Neural cell (in vitro differentiated cells): ENCODE data around the gene GLRX. TPM values are rescaled to one million over a fixed set of nuclear protein-coding genes. Genes with fewer than 3 reads are reported as not detected.
"Not testable (repeated sequence)": the region's sequence is repeated elsewhere in the genome, so short reads cannot be mapped to it uniquely, and the experiment has no call there.

ENCODE experiments used
- H2AFZ ChIP-seq: fragments of 200-600, 300-800 bp; sonication (generic), shearing (Covaris generic); 2 replicates; pipeline ENCODE4 v1.6.0; 2014; ENCODE audit warnings: low read depth, mild to moderate bottlenecking, antibody characterized with exemption, low read length, moderate library complexity
- H3F3A ChIP-seq: fragments of 200-600 bp; shearing (Covaris generic); 2 replicates; pipeline ENCODE4 v1.6.1; 2016; ENCODE audit warnings: mild to moderate bottlenecking, moderate library complexity, mixed read lengths, antibody characterized with exemption, low read length; ENCODE audit not compliant: insufficient read depth, poor library complexity, severe bottlenecking
- H3K27ac ChIP-seq: fragments of 200-600, 300-800 bp; sonication (generic), shearing (Covaris generic); 2 replicates; pipeline ENCODE4 v1.5.1; 2014; ENCODE audit warnings: mild to moderate bottlenecking, low read length, moderate library complexity
- H3K27me3 ChIP-seq: fragments of 300-800, 200-600 bp; sonication (generic), shearing (Covaris generic); 2 replicates; pipeline ENCODE4 v1.6.0; 2014; ENCODE audit warnings: mild to moderate bottlenecking, low read depth, low read length, moderate library complexity; ENCODE audit not compliant: insufficient read depth
- H3K36me3 ChIP-seq: fragments of 300-800, 200-600 bp; sonication (generic), shearing (Covaris generic); 2 replicates; pipeline ENCODE4 v1.5.1; 2014; ENCODE audit warnings: mild to moderate bottlenecking, antibody characterized with exemption, low read length, moderate library complexity; ENCODE audit not compliant: insufficient read depth
- H3K4me2 ChIP-seq: fragments of 300-800, 200-600 bp; sonication (generic), shearing (Covaris generic); 2 replicates; pipeline ENCODE4 v1.6.0; 2014; ENCODE audit warnings: mild to moderate bottlenecking, low read length
- H3K4me3 ChIP-seq: fragments of 300-800, 200-600 bp; sonication (generic), shearing (Covaris generic); 2 replicates; pipeline ENCODE4 v1.5.1; 2014; ENCODE audit warnings: mild to moderate bottlenecking, low read length, moderate library complexity
- H3K79me2 ChIP-seq: fragments of 200-600 bp; shearing (Covaris generic); replicated peaks from 2 replicates; pipeline ENCODE4 v1.6.0; 2014; ENCODE audit warnings: mild to moderate bottlenecking, low read length, moderate library complexity; ENCODE audit not compliant: insufficient read depth
- H3K9ac ChIP-seq: fragments of 300-800, 200-600 bp; sonication (generic), shearing (Covaris generic); 2 replicates; pipeline ENCODE4 v1.6.1; 2016; ENCODE audit warnings: mild to moderate bottlenecking, low read length, mixed read lengths
- H3K9me2 ChIP-seq: fragments of 200-600 bp; shearing (Covaris generic); 2 replicates; pipeline ENCODE4 v1.6.1; 2016; ENCODE audit warnings: mild to moderate bottlenecking, low read length, mixed read lengths; ENCODE audit not compliant: insufficient read depth
- H3K9me3 ChIP-seq: fragments of 200-600, 300-800 bp; sonication (generic), shearing (Covaris generic); 2 replicates; pipeline ENCODE4 v1.6.1; 2016; ENCODE audit warnings: mild to moderate bottlenecking, mixed run types, low read length, moderate library complexity, mixed read lengths
- H4K20me1 ChIP-seq: fragments of 200-600 bp; shearing (Covaris generic); 2 replicates; pipeline ENCODE4 v1.6.1; 2016; ENCODE audit warnings: mild to moderate bottlenecking, mixed run types; ENCODE audit not compliant: insufficient read depth
- EP300 ChIP-seq: fragments of 450-650 bp; conservative IDR thresholded peaks from 2 replicates; pipeline ENCODE4 v1.6.1; 2014; ENCODE audit warnings: antibody characterized with exemption, mild to moderate bottlenecking, moderate library complexity; ENCODE audit not compliant: poor library complexity, severe bottlenecking
- EZH2 ChIP-seq: fragments of 200-600, 300-800 bp; shearing (Covaris generic), sonication (generic); IDR thresholded peaks from 2 replicates; pipeline ENCODE4 v1.6.1; 2014; ENCODE audit warnings: antibody characterized with exemption, low read length, borderline replicate concordance, mild to moderate bottlenecking; ENCODE audit not compliant: insufficient read depth, poor library complexity, severe bottlenecking
- MXI1 ChIP-seq: fragments of 450-650 bp; conservative IDR thresholded peaks from 2 replicates; pipeline ENCODE4 v1.6.1; 2014; ENCODE audit warnings: antibody characterized with exemption, mild to moderate bottlenecking; ENCODE audit not compliant: poor library complexity, severe bottlenecking
- POLR2AphosphoS5 ChIP-seq: IDR thresholded peaks from 2 replicates; pipeline ENCODE4 v1.6.1; 2012
- RAD21 ChIP-seq: fragments of 450-650 bp; conservative IDR thresholded peaks from 2 replicates; pipeline ENCODE4 v1.6.1; 2014; ENCODE audit warnings: antibody characterized with exemption, mild to moderate bottlenecking, moderate library complexity
- SMC3 ChIP-seq: fragments of 450-650 bp; conservative IDR thresholded peaks from 2 replicates; pipeline ENCODE4 v1.6.1; 2014; ENCODE audit warnings: antibody characterized with exemption, mild to moderate bottlenecking, moderate library complexity; ENCODE audit not compliant: poor library complexity
- TAF1 ChIP-seq: IDR thresholded peaks from 2 replicates; pipeline ENCODE4 v1.6.1; 2012; ENCODE audit warnings: low read depth
- polyA plus RNA-seq: library from polyadenylated mRNA; depleted of rRNA; stranded (reverse); fragments of >200 nt; gene quantifications from 2 replicates; pipeline ENCODE4 v1.2.3, GENCODE V29; 2014
- TF ChIP-seq, protein P1 (sequence below): fragments of 450-650 bp; IDR thresholded peaks from 2 replicates; pipeline ENCODE4 v1.5.1; 2014; ENCODE audit warnings: antibody characterized with exemption, mild to moderate bottlenecking, moderate library complexity; ENCODE audit not compliant: poor library complexity, severe bottlenecking
- TF ChIP-seq, protein P2 (sequence below): IDR thresholded peaks from 2 replicates; pipeline ENCODE4 v1.6.1; 2012; ENCODE audit warnings: borderline replicate concordance

The GLRX gene
- polyA plus RNA-seq, 1 donor from 2014 or later, result 54.0 TPM

DNA sequence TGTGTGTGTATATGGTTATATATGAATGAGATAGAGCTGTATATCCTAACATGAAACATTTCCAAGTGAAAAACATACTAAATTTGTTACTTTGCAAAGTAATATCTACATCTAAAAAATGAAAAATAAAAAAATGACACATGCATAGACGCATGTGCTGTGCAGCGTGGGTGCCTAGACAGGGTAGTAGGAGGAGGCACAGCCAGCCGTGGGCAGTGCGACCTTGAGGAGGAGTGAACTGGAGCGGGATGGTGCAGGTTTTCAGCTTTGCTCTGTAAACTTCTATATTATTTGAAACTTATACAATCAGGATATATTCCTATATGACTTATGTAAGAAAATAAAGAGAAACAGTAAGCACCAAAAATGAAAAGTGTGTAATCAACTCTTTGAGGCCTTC is 15.0 kb upstream of the GLRX start:
- no peaks in the 10 kb centered on the region for H3K9me3 ChIP-seq
- H4K20me1 ChIP-seq, result no peaks in the 10 kb centered on the region
- H2AFZ ChIP-seq, result no peak overlapping the region
- TF ChIP-seq TAF1, result no peak
- TF ChIP-seq RAD21, result no peak
- TF ChIP-seq, protein P1, sequence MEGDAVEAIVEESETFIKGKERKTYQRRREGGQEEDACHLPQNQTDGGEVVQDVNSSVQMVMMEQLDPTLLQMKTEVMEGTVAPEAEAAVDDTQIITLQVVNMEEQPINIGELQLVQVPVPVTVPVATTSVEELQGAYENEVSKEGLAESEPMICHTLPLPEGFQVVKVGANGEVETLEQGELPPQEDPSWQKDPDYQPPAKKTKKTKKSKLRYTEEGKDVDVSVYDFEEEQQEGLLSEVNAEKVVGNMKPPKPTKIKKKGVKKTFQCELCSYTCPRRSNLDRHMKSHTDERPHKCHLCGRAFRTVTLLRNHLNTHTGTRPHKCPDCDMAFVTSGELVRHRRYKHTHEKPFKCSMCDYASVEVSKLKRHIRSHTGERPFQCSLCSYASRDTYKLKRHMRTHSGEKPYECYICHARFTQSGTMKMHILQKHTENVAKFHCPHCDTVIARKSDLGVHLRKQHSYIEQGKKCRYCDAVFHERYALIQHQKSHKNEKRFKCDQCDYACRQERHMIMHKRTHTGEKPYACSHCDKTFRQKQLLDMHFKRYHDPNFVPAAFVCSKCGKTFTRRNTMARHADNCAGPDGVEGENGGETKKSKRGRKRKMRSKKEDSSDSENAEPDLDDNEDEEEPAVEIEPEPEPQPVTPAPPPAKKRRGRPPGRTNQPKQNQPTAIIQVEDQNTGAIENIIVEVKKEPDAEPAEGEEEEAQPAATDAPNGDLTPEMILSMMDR, result no peak
- TF ChIP-seq EP300, result no peak
- TF ChIP-seq EZH2, result no peak
- TF ChIP-seq POLR2AphosphoS5, result no peak
- TF ChIP-seq MXI1, result no peak
- TF ChIP-seq, protein P2, sequence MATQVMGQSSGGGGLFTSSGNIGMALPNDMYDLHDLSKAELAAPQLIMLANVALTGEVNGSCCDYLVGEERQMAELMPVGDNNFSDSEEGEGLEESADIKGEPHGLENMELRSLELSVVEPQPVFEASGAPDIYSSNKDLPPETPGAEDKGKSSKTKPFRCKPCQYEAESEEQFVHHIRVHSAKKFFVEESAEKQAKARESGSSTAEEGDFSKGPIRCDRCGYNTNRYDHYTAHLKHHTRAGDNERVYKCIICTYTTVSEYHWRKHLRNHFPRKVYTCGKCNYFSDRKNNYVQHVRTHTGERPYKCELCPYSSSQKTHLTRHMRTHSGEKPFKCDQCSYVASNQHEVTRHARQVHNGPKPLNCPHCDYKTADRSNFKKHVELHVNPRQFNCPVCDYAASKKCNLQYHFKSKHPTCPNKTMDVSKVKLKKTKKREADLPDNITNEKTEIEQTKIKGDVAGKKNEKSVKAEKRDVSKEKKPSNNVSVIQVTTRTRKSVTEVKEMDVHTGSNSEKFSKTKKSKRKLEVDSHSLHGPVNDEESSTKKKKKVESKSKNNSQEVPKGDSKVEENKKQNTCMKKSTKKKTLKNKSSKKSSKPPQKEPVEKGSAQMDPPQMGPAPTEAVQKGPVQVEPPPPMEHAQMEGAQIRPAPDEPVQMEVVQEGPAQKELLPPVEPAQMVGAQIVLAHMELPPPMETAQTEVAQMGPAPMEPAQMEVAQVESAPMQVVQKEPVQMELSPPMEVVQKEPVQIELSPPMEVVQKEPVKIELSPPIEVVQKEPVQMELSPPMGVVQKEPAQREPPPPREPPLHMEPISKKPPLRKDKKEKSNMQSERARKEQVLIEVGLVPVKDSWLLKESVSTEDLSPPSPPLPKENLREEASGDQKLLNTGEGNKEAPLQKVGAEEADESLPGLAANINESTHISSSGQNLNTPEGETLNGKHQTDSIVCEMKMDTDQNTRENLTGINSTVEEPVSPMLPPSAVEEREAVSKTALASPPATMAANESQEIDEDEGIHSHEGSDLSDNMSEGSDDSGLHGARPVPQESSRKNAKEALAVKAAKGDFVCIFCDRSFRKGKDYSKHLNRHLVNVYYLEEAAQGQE, result no peak
- no peak for TF ChIP-seq SMC3
- H3K4me2 ChIP-seq, result no peak overlapping the region
- no peaks in the 10 kb centered on the region for H3K9me2 ChIP-seq
- no peak overlapping the region for H3K4me3 ChIP-seq
- no peak overlapping the region for H3K27ac ChIP-seq
- no peak overlapping the region for H3K9ac ChIP-seq
- H3K27me3 ChIP-seq, result peaks cover 12% of the 10 kb centered on the region
- H3K79me2 ChIP-seq, result no peaks in the 10 kb centered on the region
- H3F3A ChIP-seq, result no peaks in the 10 kb centered on the region
- H3K36me3 ChIP-seq, result no peaks in the 10 kb centered on the region

DNA sequence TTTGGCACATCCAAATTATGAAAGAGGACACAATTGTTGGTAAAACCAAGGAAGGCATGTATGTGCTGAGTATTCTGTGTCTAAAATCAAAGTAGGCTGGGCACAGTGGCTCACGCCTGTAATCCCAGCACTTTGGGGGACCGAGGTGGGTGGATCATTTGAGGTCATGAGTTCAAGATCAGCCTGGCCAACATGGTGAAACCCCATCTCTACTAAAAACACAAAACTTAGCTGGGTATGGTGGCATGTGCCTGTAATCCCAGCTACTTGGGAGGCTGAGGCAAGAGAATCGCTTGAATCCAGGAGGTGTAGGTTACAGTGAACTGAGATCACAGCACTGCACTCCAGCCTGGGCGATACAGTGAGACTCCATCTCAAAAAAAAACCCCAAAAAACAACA is 14.4 kb upstream of the GLRX start:
- H3F3A ChIP-seq, H3K4me3 ChIP-seq, H3K9me3 ChIP-seq, H4K20me1 ChIP-seq, H3K9ac ChIP-seq, H3K4me2 ChIP-seq, H2AFZ ChIP-seq, H3K36me3 ChIP-seq, H3K9me2 ChIP-seq, H3K79me2 ChIP-seq, H3K27ac ChIP-seq: not testable (repeated sequence)
- H3K27me3 ChIP-seq, result peaks cover 12% of the 10 kb centered on the region

DNA sequence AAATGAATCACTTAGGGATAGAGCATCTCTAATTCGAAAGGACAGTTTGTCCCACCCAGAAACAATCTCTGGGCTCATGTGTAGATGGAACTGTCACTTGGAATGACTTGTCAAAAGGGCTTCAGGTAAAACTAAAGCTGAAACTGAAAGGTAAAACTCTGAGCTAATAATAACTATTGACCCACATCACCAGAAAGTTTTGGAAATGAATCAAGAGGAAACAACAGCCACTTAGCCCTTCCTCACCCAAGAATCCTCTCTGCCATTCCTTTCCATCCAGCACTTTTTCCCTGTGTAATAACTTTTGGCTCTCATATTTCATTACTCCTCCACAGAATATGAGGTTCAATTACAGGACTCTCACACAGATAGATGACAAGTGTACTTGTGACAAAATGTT is 14.0 kb upstream of the GLRX start:
- Histone ChIP-seq H3K9ac (no peak overlapping the region), H3K4me3 (no peak overlapping the region), H3K27me3 (peaks cover 12% of the 10 kb centered on the region), H4K20me1 (no peaks in the 10 kb centered on the region), H3K27ac (no peak overlapping the region), H3K36me3 (no peaks in the 10 kb centered on the region), H2AFZ (no peak overlapping the region), H3K9me2 (no peaks in the 10 kb centered on the region), H3K9me3 (no peaks in the 10 kb centered on the region), H3F3A (no peaks in the 10 kb centered on the region), H3K4me2 (no peak overlapping the region), H3K79me2 (no peaks in the 10 kb centered on the region)
- TF ChIP-seq POLR2AphosphoS5 (no peak), SMC3 (no peak), MXI1 (no peak), EZH2 (no peak), EP300 (no peak), TAF1 (no peak), RAD21 (no peak)
- TF ChIP-seq, protein P2, result no peak
- TF ChIP-seq, protein P1, result no peak
